Stimulated activated CD8-positive, alpha-beta memory T cell treated with anti-CD3 and anti-CD28 coated beads, Interleukin-15, amount 100 ng/mL, for 48 hours (primary cell): ENCODE data around the gene GPAM.
"Not testable (repeated sequence)": the region's sequence is repeated elsewhere in the genome, so short reads cannot be mapped to it uniquely, and the experiment has no call there.

ENCODE experiments used
- DNase-seq, 2 donors: peaks; one replicate each; pipeline ENCODE4 v3.0.0-alpha.2; 2020; ENCODE audit warnings: low read depth in 2 of 2

The GPAM gene

GRCh38 chr10:112216151-112216550 is 32.6 kb upstream of the GPAM start:
- no peak for DNase-seq

GRCh38 chr10:112215342-112215774 is 31.8 kb upstream of the GPAM start:
- DNase-seq: no peak

GRCh38 chr10:112214298-112214926 is 30.8 kb upstream of the GPAM start:
- no peak for DNase-seq

GRCh38 chr10:112213836-112214235 is 30.3 kb upstream of the GPAM start:
- DNase-seq: no peak

GRCh38 chr10:112213098-112213823 is 29.7 kb upstream of the GPAM start:
- DNase-seq: no peak

- no peak for DNase-seq
Observed at GRCh38 chr10:112210666-112211065, 27.1 kb upstream of the GPAM start.

- DNase-seq: no peak
Observed at GRCh38 chr10:112209684-112210131, 26.1 kb upstream of the GPAM start.

- DNase-seq: no peak
Observed at GRCh38 chr10:112208997-112209396, 25.4 kb upstream of the GPAM start.

- DNase-seq: no peak
Observed at GRCh38 chr10:112208292-112208691, 24.7 kb upstream of the GPAM start.

- DNase-seq: no peak
Observed at GRCh38 chr10:112203328-112204076, 19.9 kb upstream of the GPAM start.

- no peak for DNase-seq
Observed at GRCh38 chr10:112202561-112203241, 19.1 kb upstream of the GPAM start.

GRCh38 chr10:112202076-112202475 is 18.5 kb upstream of the GPAM start:
- no peak for DNase-seq

GRCh38 chr10:112201334-112201733 is 17.8 kb upstream of the GPAM start:
- DNase-seq: no peak

GRCh38 chr10:112200259-112200658 is 16.7 kb upstream of the GPAM start:
- DNase-seq: not testable (repeated sequence)

GRCh38 chr10:112197662-112198061 is 14.1 kb upstream of the GPAM start:
- DNase-seq: not testable (repeated sequence)

GRCh38 chr10:112195224-112195623 is 11.7 kb upstream of the GPAM start:
- no peak for DNase-seq

GRCh38 chr10:112191791-112192190 is 8.2 kb upstream of the GPAM start:
- DNase-seq: no peak

GRCh38 chr10:112191041-112191590 is 7.6 kb upstream of the GPAM start:
- no peak for DNase-seq

GRCh38 chr10:112189465-112189864 is 5.9 kb upstream of the GPAM start:
- DNase-seq: no peak

GRCh38 chr10:112187527-112187926 is 4.0 kb upstream of the GPAM start:
- no peak for DNase-seq

GRCh38 chr10:112185959-112186358 is 2.4 kb upstream of the GPAM start:
- DNase-seq: no peak

- DNase-seq: no peak
Observed at GRCh38 chr10:112184379-112184778, 814 bp upstream of the GPAM start.
